Neuronal stem cell (in vitro differentiated cells): ENCODE data around the gene PPM1B.

ENCODE experiments used
- DNase-seq: peaks from one replicate; pipeline ENCODE4 v3.0.0-alpha.2; 2013; ENCODE audit warnings: low spot score
- H2AFZ ChIP-seq: one replicate; pipeline ENCODE4 v1.6.1; 2013; ENCODE audit warnings: mild to moderate bottlenecking, low read length, inconsistent platforms
- H2AK5ac ChIP-seq: 2 replicates; pipeline ENCODE4 v1.6.1; 2013; ENCODE audit warnings: low read depth, mild to moderate bottlenecking, inconsistent platforms, low read length, moderate library complexity, mixed read lengths
- H2BK120ac ChIP-seq: 2 replicates; pipeline ENCODE4 v1.6.1; 2013; ENCODE audit warnings: low read depth, mild to moderate bottlenecking, inconsistent platforms, low read length, moderate library complexity, mixed read lengths
- H2BK12ac ChIP-seq: one replicate; pipeline ENCODE4 v1.6.1; 2013; ENCODE audit warnings: low read length, inconsistent platforms
- H2BK15ac ChIP-seq: 2 replicates; pipeline ENCODE4 v1.6.1; 2013; ENCODE audit warnings: mild to moderate bottlenecking, low read length, inconsistent platforms, mixed read lengths
- H2BK5ac ChIP-seq: one replicate; pipeline ENCODE4 v1.6.1; 2013; ENCODE audit warnings: inconsistent platforms, mild to moderate bottlenecking, low read length, moderate library complexity
- H3K14ac ChIP-seq: one replicate; pipeline ENCODE4 v1.6.1; 2013; ENCODE audit warnings: low read length, inconsistent platforms
- H3K18ac ChIP-seq: 2 replicates; pipeline ENCODE4 v1.6.1; 2013; ENCODE audit warnings: low read length, inconsistent platforms
- H3K23ac ChIP-seq: 2 replicates; pipeline ENCODE4 v1.6.1; 2013; ENCODE audit warnings: low read depth, mild to moderate bottlenecking, mixed read lengths, low read length, inconsistent platforms; ENCODE audit not compliant: poor library complexity
- H3K27ac ChIP-seq: replicated peaks from 3 replicates; pipeline ENCODE4 v1.5.1; 2013; ENCODE audit warnings: low read length, inconsistent platforms
- H3K27me3 ChIP-seq, 3 experiments: 2 replicates each; pipeline ENCODE4 v1.6.1; 2013; ENCODE audit warnings: low read length in 3 of 3, mild to moderate bottlenecking in 2 of 3, inconsistent platforms in 1 of 3, low read depth in 1 of 3, mixed read lengths in 1 of 3, moderate library complexity in 1 of 3; ENCODE audit not compliant: control insufficient read depth in 3 of 3, insufficient read depth in 3 of 3
- H3K36me3 ChIP-seq, 2 donors: replicated peaks in 1 of 2; 2 replicates each; pipeline ENCODE4 v1.6.1; 2013; ENCODE audit warnings: low read length in 2 of 2; ENCODE audit not compliant: control insufficient read depth in 2 of 2, insufficient read depth in 2 of 2
- H3K4ac ChIP-seq: 2 replicates; pipeline ENCODE4 v1.6.1; 2013; ENCODE audit warnings: inconsistent platforms, mild to moderate bottlenecking, low read length, moderate library complexity
- H3K4me1 ChIP-seq, 2 donors: 1 replicate in 1 of 2; 2 replicates in 1 of 2; pipeline ENCODE4 v1.6.1; 2013; ENCODE audit warnings: low read length in 2 of 2, low read depth in 1 of 2; ENCODE audit not compliant: control insufficient read depth in 2 of 2, insufficient read depth in 1 of 2
- H3K4me2 ChIP-seq: one replicate; pipeline ENCODE4 v1.6.1; 2013; ENCODE audit warnings: mild to moderate bottlenecking, low read length, inconsistent platforms; ENCODE audit not compliant: insufficient read depth, poor library complexity, severe bottlenecking
- H3K4me3 ChIP-seq, 2 donors: 2 replicates each; pipeline ENCODE4 v1.5.1; 2013; ENCODE audit warnings: low read length in 2 of 2, mild to moderate bottlenecking in 2 of 2, inconsistent platforms in 1 of 2, moderate library complexity in 1 of 2
- H3K79me1 ChIP-seq: one replicate; pipeline ENCODE4 v1.6.1; 2013; ENCODE audit warnings: low read depth, mild to moderate bottlenecking, inconsistent platforms, low read length, moderate library complexity
- H3K9ac ChIP-seq: one replicate; pipeline ENCODE4 v1.6.1; 2013; ENCODE audit warnings: mild to moderate bottlenecking, low read depth, low read length, inconsistent platforms; ENCODE audit not compliant: poor library complexity
- H3K9me3 ChIP-seq, 2 donors: replicated peaks in 1 of 2; 2 replicates each; pipeline versions ENCODE3 to v1.6.1; 2013; ENCODE audit warnings: low read length in 2 of 2, mild to moderate bottlenecking in 2 of 2, inconsistent platforms in 1 of 2, low read depth in 1 of 2, mixed read lengths in 1 of 2, moderate library complexity in 1 of 2; ENCODE audit not compliant: control insufficient read depth in 2 of 2, insufficient read depth in 1 of 2
- H4K8ac ChIP-seq: one replicate; pipeline ENCODE4 v1.6.1; 2013; ENCODE audit warnings: low read depth, mild to moderate bottlenecking, inconsistent platforms, low read length, moderate library complexity
- H4K91ac ChIP-seq: one replicate; pipeline ENCODE4 v1.6.1; 2013; ENCODE audit warnings: low read length, low read depth, mild to moderate bottlenecking, inconsistent platforms; ENCODE audit not compliant: poor library complexity
- WGBS, 2 donors: extraction: QIAGEN DNeasy Blood & Tissue Kit; methylation state at CpG; one replicate each; pipeline ENCODE4 v1.1.7; 2013; ENCODE audit warnings: missing lambda C conversion rate in 2 of 2, mixed read lengths in 1 of 2; ENCODE audit not compliant: insufficient read length in 2 of 2, insufficient replicate concordance in 1 of 2; ENCODE audit errors: extremely low coverage in 2 of 2; 5-methylcytosine and 5-hydroxymethylcytosine counted together

PPM1B gene

GRCh38 chr2:44124500-44124899 is 44.2 kb upstream of the PPM1B start:
- Histone ChIP-seq H3K4ac (no peak overlapping the region), H2AFZ (no peak overlapping the region), H3K4me1 (no peaks in the 10 kb centered on the region), H2AK5ac (no peak overlapping the region), H3K23ac (no peak overlapping the region), H3K18ac (no peak overlapping the region), H2BK12ac (no peak overlapping the region), H3K27ac (no peak overlapping the region), H3K4me2 (no peak overlapping the region), H3K79me1 (no peaks in the 10 kb centered on the region), H2BK15ac (no peak overlapping the region), H3K14ac (no peak overlapping the region), H4K8ac (no peak overlapping the region), H2BK5ac (no peak overlapping the region), H3K9me3 (no peaks in the 10 kb centered on the region), H3K27me3 (no peaks in the 10 kb centered on the region), H2BK120ac (no peak overlapping the region), H4K91ac (no peak overlapping the region), H3K9ac (no peak overlapping the region), H3K4me3 (no peak overlapping the region), H3K36me3 (no peaks in the 10 kb centered on the region)
- no peak for DNase-seq
- WGBS, 2 donors = no CpG with 5 or more reads among the region's 5 CpGs

DNA sequence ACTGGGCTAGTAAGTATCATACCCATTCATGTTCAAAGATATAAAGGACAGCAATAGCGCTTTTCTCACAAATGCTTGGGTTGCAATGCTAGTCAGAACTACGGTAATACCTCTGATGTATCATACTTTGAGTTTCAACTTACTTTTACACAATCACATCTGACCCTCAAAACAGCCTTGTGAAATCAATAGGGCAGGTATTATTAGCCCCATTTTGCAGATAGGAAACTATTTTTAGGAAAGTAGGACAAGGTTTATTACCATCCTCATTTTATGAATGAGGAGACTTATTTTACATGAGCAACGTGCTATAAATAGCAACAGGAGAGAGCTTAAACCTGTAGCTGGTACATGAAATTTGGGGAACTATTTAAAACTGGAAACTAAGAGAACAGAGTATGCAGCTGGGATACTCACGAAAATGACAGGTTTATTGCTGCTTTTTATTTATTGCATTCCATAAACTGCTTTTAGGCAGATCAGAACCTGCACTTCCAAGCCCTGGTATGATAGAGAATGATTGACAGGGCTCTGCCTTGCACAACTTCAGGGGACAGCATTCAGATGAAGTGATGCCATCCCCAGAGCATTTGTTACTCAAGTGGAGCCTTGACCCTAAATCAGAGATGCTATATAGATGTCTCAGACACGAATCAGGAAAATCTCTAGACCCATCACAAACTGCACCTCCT is 42.4 kb upstream of the PPM1B start:
- no peak overlapping the region for H3K4me3 ChIP-seq
- no peak overlapping the region for H2BK12ac ChIP-seq

DNA sequence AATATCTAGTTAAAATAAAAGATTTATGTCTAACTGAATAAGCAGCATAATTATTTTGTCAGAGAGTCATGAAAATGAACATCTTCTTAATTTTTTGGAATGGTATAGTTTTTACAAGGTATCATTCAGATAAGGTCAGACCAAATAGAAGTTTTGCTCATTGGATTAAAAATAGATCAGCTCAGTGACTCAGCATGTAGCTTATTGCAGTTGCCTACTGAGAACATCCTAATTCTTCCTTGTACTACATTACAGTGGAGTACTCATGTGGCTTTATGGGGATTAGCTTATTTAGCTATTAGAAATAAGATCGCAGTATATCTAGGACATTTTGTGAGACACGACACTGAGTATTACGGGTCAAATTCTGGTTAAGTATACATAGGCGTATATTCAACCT is 38.2 kb upstream of the PPM1B start:
- Histone ChIP-seq H3K4ac (no peak overlapping the region), H3K36me3 (no peaks in the 10 kb centered on the region), H3K4me3 (no peak overlapping the region), H2AK5ac (no peak overlapping the region), H3K27me3 (no peaks in the 10 kb centered on the region), H3K14ac (no peak overlapping the region), H3K4me1 (no peaks in the 10 kb centered on the region), H2BK120ac (no peak overlapping the region), H4K91ac (no peak overlapping the region), H3K9me3 (no peaks in the 10 kb centered on the region), H3K9ac (no peak overlapping the region), H3K79me1 (no peaks in the 10 kb centered on the region), H2BK12ac (no peak overlapping the region), H3K18ac (no peak overlapping the region), H2BK5ac (no peak overlapping the region), H2AFZ (no peak overlapping the region), H3K4me2 (no peak overlapping the region), H3K23ac (no peak overlapping the region), H3K27ac (no peak overlapping the region), H4K8ac (no peak overlapping the region), H2BK15ac (no peak overlapping the region)
- no CpG with 5 or more reads among the region's 4 CpGs for WGBS, 2 donors
- no peak for DNase-seq

More for the DNA sequence above, 42.4 kb upstream of the PPM1B start:
- DNase-seq = no peak
- Histone ChIP-seq H2AFZ (no peak overlapping the region), H2BK120ac (no peak overlapping the region), H2BK15ac (no peak overlapping the region), H2AK5ac (no peak overlapping the region), H3K9ac (no peak overlapping the region), H3K18ac (no peak overlapping the region), H4K8ac (no peak overlapping the region), H3K23ac (no peak overlapping the region), H3K4me1 (no peaks in the 10 kb centered on the region), H3K14ac (no peak overlapping the region), H3K9me3 (no peaks in the 10 kb centered on the region), H3K79me1 (no peaks in the 10 kb centered on the region), H3K27me3 (no peaks in the 10 kb centered on the region), H3K36me3 (no peaks in the 10 kb centered on the region), H3K27ac (no peak overlapping the region), H4K91ac (no peak overlapping the region), H3K4ac (no peak overlapping the region), H3K4me2 (no peak overlapping the region), H2BK5ac (no peak overlapping the region)
- WGBS, 2 donors = no CpG with 5 or more reads among the region's 5 CpGs

DNA sequence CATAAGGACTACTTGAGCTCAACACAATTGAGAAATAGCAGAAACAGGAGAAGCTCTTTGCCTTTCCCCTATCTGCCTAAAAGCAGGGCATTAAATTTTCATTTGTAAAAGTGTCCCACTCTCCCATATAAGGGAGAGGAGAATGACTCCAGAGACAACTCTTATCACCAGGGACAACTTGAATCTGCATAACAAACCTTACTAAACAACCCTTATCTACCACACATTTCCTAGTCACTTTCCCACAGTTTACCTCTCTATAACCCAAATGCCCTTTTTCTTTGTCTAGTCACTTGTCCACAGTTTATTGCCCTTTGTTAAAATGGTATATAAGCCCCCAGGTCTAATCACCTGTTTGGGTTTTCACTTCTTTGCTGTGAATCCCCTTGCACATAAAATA is 37.5 kb upstream of the PPM1B start:
- no peaks in the 10 kb centered on the region for H3K9me3 ChIP-seq
- no peak overlapping the region for H2BK5ac ChIP-seq
- H3K36me3 ChIP-seq = no peaks in the 10 kb centered on the region
- no peak overlapping the region for H2BK120ac ChIP-seq
- no peak overlapping the region for H3K23ac ChIP-seq
- no peak overlapping the region for H3K4me3 ChIP-seq
- H3K9ac ChIP-seq = no peak overlapping the region
- peaks cover 0 to 2% of the 10 kb centered on the region in 2 donors for H3K4me1 ChIP-seq
- H2BK15ac ChIP-seq = no peak overlapping the region
- H3K27ac ChIP-seq = no peak overlapping the region
- H3K79me1 ChIP-seq = no peaks in the 10 kb centered on the region
- H3K18ac ChIP-seq = no peak overlapping the region
- H4K91ac ChIP-seq = no peak overlapping the region
- H4K8ac ChIP-seq = no peak overlapping the region
- no peaks in the 10 kb centered on the region for H3K27me3 ChIP-seq
- no peak overlapping the region for H2AK5ac ChIP-seq
- no peak for DNase-seq
- H3K4ac ChIP-seq = no peak overlapping the region
- no peak overlapping the region for H2AFZ ChIP-seq
- H3K14ac ChIP-seq = no peak overlapping the region
- no peak overlapping the region for H2BK12ac ChIP-seq
- no peak overlapping the region for H3K4me2 ChIP-seq
